GM10266 (cell line): ENCODE results near the gene ERC2.

ENCODE experiments used
- DNase-seq: peaks from one replicate; pipeline ENCODE4 v3.0.0; 2012; ENCODE audit errors: extremely low spot score
- TF ChIP-seq, protein P1 (sequence below): IDR thresholded peaks from 2 replicates; pipeline ENCODE4 v1.5.1; 2012; ENCODE audit warnings: mild to moderate bottlenecking, low read depth; ENCODE audit not compliant: control insufficient read depth, insufficient read depth; ENCODE audit errors: missing control alignments

Gene ERC2

DNA sequence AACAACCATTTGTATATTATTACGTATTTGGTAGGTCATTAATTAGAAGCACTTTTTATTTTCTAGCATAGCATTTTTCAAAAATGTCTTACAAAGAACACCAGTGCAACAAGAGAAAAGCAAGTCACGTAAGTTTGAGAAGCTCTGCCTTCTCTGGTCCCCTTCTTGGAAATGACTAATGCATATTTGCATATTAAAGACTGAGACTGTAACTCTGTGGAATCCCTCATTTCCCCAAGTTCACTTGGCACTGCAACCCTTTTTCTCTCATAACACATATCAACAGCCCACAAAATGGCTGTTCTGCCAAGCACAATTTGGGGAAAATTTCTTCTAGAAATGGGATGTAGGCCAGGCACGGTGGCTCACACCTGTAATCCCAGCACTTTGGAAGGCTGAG is 176.3 kb downstream of the ERC2 start:
- peak; percentile 7 for DNase-seq
- TF ChIP-seq, protein P1, sequence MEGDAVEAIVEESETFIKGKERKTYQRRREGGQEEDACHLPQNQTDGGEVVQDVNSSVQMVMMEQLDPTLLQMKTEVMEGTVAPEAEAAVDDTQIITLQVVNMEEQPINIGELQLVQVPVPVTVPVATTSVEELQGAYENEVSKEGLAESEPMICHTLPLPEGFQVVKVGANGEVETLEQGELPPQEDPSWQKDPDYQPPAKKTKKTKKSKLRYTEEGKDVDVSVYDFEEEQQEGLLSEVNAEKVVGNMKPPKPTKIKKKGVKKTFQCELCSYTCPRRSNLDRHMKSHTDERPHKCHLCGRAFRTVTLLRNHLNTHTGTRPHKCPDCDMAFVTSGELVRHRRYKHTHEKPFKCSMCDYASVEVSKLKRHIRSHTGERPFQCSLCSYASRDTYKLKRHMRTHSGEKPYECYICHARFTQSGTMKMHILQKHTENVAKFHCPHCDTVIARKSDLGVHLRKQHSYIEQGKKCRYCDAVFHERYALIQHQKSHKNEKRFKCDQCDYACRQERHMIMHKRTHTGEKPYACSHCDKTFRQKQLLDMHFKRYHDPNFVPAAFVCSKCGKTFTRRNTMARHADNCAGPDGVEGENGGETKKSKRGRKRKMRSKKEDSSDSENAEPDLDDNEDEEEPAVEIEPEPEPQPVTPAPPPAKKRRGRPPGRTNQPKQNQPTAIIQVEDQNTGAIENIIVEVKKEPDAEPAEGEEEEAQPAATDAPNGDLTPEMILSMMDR, result no peak

DNA sequence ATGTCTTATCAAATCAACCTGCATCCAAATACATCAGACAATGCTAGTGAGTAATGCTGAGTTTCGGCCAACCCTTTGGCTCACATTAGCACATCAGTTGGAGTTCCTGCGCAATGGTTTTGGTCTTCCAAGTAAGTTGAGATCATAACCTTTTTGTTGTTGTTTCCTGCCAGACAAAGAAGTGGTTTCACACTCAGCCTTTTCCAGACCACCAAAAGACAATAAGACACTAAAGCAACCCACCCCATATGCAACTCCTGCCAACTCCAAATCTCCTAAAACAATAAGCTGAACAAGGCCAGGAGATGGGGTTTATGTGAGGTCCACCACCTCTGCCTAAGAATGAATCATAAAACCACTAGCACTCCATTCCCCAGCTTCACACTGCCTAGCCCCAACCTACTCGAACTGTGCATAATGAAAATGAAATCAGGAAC is 177.0 kb downstream of the ERC2 start:
- TF ChIP-seq, protein P1, result no peak
- peak; percentile 8 for DNase-seq

DNA sequence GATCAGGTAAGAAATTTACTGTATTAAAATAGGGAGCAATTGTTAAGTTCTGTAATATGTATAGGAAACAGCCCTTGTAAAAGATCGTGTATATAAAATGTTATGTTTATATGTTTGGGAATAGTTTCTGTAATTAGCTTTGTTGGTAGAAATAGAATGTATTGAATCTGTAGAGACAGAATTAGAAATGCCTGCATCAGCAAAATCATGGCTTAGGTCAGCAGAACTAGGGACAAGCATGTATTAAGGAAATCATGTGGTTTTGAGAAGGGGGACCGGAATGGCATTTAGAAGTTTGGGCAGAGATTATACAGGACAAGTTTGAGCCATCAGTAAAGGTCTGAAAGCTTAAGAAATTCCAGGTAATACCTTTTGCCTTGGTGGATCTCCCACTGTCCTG is 177.9 kb downstream of the ERC2 start:
- no peak for DNase-seq
- TF ChIP-seq, protein P1, result no peak

DNA sequence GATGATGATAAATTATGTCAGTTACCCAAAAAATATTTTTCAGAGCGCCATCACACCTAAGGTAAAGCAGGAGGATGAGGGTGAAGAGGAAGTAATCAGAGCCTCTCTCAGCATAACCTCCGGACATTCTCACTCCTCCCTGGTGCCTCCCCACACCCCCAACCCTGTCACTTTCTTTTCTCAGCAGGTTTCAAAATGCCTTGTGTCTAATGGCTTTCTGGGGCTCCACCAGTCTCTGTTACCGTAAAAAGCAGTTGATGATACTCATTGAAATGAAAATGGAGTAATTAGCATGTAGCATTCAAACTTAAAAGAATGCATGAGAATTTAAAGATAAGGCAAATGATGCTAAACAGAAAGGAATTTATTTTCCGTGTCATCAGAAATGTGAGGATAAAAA is 180.0 kb downstream of the ERC2 start:
- TF ChIP-seq, protein P1, result no peak
- no peak for DNase-seq

DNA sequence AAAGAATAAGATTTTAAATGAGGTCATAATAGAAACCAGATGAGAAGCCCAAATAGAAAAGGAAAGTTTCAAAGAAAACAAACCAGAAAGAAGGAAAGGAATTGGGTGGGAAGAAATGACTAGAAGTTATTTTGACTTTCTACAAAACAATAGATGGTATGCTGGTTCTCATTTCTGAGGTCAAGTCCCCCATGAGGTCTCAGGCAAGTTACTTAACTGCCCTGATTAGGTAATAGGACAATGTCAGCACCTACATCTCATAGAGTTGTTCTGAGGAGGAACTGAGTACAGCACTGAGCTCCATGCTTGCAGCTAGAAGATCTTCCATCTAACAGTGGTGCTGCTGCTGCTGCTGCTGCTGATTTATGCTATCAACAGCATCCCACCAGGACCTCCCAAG is 185.9 kb downstream of the ERC2 start:
- TF ChIP-seq, protein P1, result no peak
- DNase-seq, result no peak

DNA sequence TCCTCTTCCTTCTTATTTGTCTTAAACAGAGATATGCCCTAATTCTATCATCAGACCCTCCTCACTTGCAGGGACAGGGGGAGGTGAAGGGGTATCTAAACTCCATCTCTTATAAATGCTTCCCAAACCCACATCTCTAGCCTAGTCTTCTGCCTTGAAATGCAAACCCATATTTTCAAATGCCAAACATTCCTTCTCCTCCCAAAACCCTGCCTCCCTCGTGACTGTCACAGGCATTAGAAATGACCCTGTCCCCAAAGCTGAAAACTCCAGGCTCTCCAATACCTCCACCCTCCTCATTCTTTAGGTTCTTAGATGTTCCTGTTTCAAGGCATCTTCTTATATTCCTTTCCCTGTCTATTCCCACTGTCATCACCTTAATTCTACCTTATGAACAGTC is 191.0 kb downstream of the ERC2 start:
- DNase-seq, result no peak
- TF ChIP-seq, protein P1, result no peak

DNA sequence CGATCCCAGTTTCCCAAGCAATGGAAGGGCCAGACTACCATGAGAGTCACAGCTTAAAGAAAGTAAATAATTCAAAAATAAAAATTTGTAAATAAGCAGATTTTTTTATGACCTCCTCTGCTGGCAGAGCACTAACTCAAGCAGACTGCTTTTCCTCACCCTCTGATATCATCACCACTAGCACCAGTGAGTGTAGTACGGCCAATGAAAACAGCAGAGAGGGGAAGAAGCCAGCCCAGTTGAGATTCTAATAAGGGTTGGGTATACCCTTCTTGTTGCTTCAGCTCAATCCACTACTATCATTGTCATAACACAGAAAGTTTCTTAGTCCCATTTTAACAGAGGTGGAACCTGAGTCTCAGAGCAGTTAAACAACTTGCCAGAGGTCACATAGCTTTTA is 193.1 kb downstream of the ERC2 start:
- TF ChIP-seq, protein P1, result no peak
- no peak for DNase-seq
